HepG2 (cell line): Measurements from ENCODE around the gene YPEL3. TPM values are rescaled to one million over a fixed set of nuclear protein-coding genes. Genes with fewer than 3 reads are reported as not detected.

ENCODE experiments used
- BRCA1 ChIP-seq: sonication (generic); formaldehyde crosslinking; IDR thresholded peaks from 2 replicates; pipeline ENCODE4 v1.4.0; 2020; ENCODE audit warnings: missing genetic modification reagents
- CHD4 ChIP-seq: fragments of 200-600 bp; sonication (generic); IDR thresholded peaks from 2 replicates; pipeline ENCODE4 v1.7.0; 2017; ENCODE audit warnings: mild to moderate bottlenecking, low read length, borderline replicate concordance
- CSRNP2 ChIP-seq: sonication (generic); formaldehyde crosslinking; conservative IDR thresholded peaks from 2 replicates; pipeline ENCODE4 v1.8.0; 2022; ENCODE audit warnings: low read depth, missing genetic modification reagents
- ETV6 ChIP-seq: sonication (generic); formaldehyde crosslinking; conservative IDR thresholded peaks from 2 replicates; pipeline ENCODE4 v1.4.0; 2020; ENCODE audit warnings: missing genetic modification reagents
- FUBP1 ChIP-seq: sonication (generic); formaldehyde crosslinking; IDR thresholded peaks from 2 replicates; pipeline ENCODE4 v1.5.1; 2020; ENCODE audit warnings: missing genetic modification reagents, mild to moderate bottlenecking, borderline replicate concordance
- GLI4 ChIP-seq: sonication (generic); formaldehyde crosslinking; IDR thresholded peaks from 2 replicates; pipeline ENCODE4 v1.5.1; 2020; ENCODE audit warnings: missing genetic modification reagents, mild to moderate bottlenecking, moderate library complexity, borderline replicate concordance
- JARID2 ChIP-seq: sonication (generic); formaldehyde crosslinking; IDR thresholded peaks from 2 replicates; pipeline ENCODE4 v1.8.1; 2023; ENCODE audit warnings: missing genetic modification reagents, inconsistent platforms; ENCODE audit not compliant: insufficient replicate concordance
- NAIF1 ChIP-seq: sonication (generic); formaldehyde crosslinking; IDR thresholded peaks from 2 replicates; pipeline ENCODE4 v1.5.0; 2020; ENCODE audit warnings: mild to moderate bottlenecking, missing genetic modification reagents, borderline replicate concordance
- NCOA2 ChIP-seq: sonication (generic); formaldehyde crosslinking; IDR thresholded peaks from 2 replicates; pipeline ENCODE4 v1.8.0; 2022; ENCODE audit warnings: inconsistent platforms
- NR1H2 ChIP-seq: sonication (generic); formaldehyde crosslinking; IDR thresholded peaks from 2 replicates; pipeline ENCODE4 v1.8.1; 2022; ENCODE audit warnings: low read depth, missing genetic modification reagents, borderline replicate concordance
- PAWR ChIP-seq: sonication (generic); formaldehyde crosslinking; IDR thresholded peaks from 2 replicates; pipeline ENCODE4 v1.4.0; 2020; ENCODE audit warnings: missing genetic modification reagents, mild to moderate bottlenecking, borderline replicate concordance
- PCBP1 ChIP-seq: fragments of 200-400 bp; formaldehyde crosslinking; IDR thresholded peaks from 2 replicates; pipeline ENCODE4 v1.6.1; 2017; ENCODE audit warnings: mild to moderate bottlenecking, low read depth, low read length, borderline replicate concordance
- RARG ChIP-seq: sonication (generic); formaldehyde crosslinking; IDR thresholded peaks from 2 replicates; pipeline ENCODE4 v1.4.0; 2020; ENCODE audit warnings: low read depth, mild to moderate bottlenecking, missing genetic modification reagents
- SNAPC5 ChIP-seq: sonication (generic); formaldehyde crosslinking; IDR thresholded peaks from 2 replicates; pipeline ENCODE4 v1.8.1; 2023; ENCODE audit warnings: mild to moderate bottlenecking, missing genetic modification reagents, borderline replicate concordance
- TAF15 ChIP-seq: fragments of 200-400 bp; formaldehyde crosslinking; IDR thresholded peaks from one replicate; pipeline ENCODE4 v1.6.1; 2018; ENCODE audit warnings: mild to moderate bottlenecking, low read depth, low read length; ENCODE audit not compliant: poor library complexity, severe bottlenecking
- TCF7 ChIP-seq: sonication (generic); IDR thresholded peaks from 2 replicates; pipeline ENCODE4 v1.6.1; 2016; ENCODE audit warnings: antibody characterized with exemption, low read depth
- TEF ChIP-seq: sonication (generic); formaldehyde crosslinking; IDR thresholded peaks from 2 replicates; pipeline ENCODE4 v1.5.0; 2020; ENCODE audit warnings: missing genetic modification reagents
- TGIF2 ChIP-seq: IDR thresholded peaks from 2 replicates; pipeline ENCODE4 v1.6.1; 2016; ENCODE audit warnings: control low read depth, missing compliant biosample characterization
- XRCC5 ChIP-seq: fragments of 200-400 bp; formaldehyde crosslinking; optimal IDR thresholded peaks from 2 replicates; pipeline ENCODE3; 2017; ENCODE audit warnings: mild to moderate bottlenecking, low read length
- ZBTB1 ChIP-seq: sonication (generic); formaldehyde crosslinking; IDR thresholded peaks from 2 replicates; pipeline ENCODE4 v1.4.0; 2020; ENCODE audit warnings: missing genetic modification reagents, borderline replicate concordance
- ZKSCAN8 ChIP-seq: IDR thresholded peaks from 2 replicates; pipeline ENCODE4 v1.6.1; 2016; ENCODE audit warnings: borderline replicate concordance, missing genetic modification reagents, missing compliant biosample characterization
- ZMYM3 ChIP-seq: sonication (generic); formaldehyde crosslinking; IDR thresholded peaks from 2 replicates; pipeline ENCODE4 v1.5.1; 2020; ENCODE audit warnings: mild to moderate bottlenecking, missing genetic modification reagents
- ZNF180 ChIP-seq: sonication (generic); formaldehyde crosslinking; IDR thresholded peaks from 2 replicates; pipeline ENCODE4 v1.4.0; 2020; ENCODE audit warnings: low read depth, missing genetic modification reagents, borderline replicate concordance
- ZNF382 ChIP-seq: sonication (generic); formaldehyde crosslinking; IDR thresholded peaks from 2 replicates; pipeline ENCODE4 v1.5.0; 2020; ENCODE audit warnings: missing genetic modification reagents, mild to moderate bottlenecking, borderline replicate concordance
- ZNF44 ChIP-seq: sonication (generic); formaldehyde crosslinking; IDR thresholded peaks from 2 replicates; pipeline ENCODE4 v1.5.1; 2020; ENCODE audit warnings: mild to moderate bottlenecking, missing genetic modification reagents
- ZNF619 ChIP-seq: sonication (generic); formaldehyde crosslinking; IDR thresholded peaks from 2 replicates; pipeline ENCODE4 v1.4.0; 2020; ENCODE audit warnings: mild to moderate bottlenecking, missing genetic modification reagents
- ZNF775 ChIP-seq: sonication (generic); formaldehyde crosslinking; IDR thresholded peaks from 2 replicates; pipeline ENCODE4 v1.4.0; 2020; ENCODE audit warnings: missing genetic modification reagents, mild to moderate bottlenecking, moderate library complexity, borderline replicate concordance
- ZSCAN12 ChIP-seq: sonication (generic); formaldehyde crosslinking; IDR thresholded peaks from 2 replicates; pipeline ENCODE4 v1.9.0; 2021; ENCODE audit warnings: mild to moderate bottlenecking, missing genetic modification reagents
- polyA plus RNA-seq, 8 experiments: library from polyadenylated mRNA; depleted of rRNA in 3 of 8; stranded (reverse) in 7 of 8; unstranded in 1 of 8; fragments of >200 nt; fragmentation: Illumina TruSeq in 4 of 8; extraction: Trizol in 4 of 8; gene quantifications; 2 replicates each; pipeline versions ENCODE4 v1.2.1 to v1.2.3, GENCODE V29; 2011 to 2016; ENCODE audit warnings: low read depth in 4 of 8, missing spikeins in 1 of 8, mixed read lengths in 1 of 8; ENCODE audit not compliant: insufficient read depth in 1 of 8
- total RNA-seq, 5 experiments: library from RNA; depleted of rRNA; stranded (reverse); fragments of >200 nt; fragmentation: Illumina TruSeq; extraction: Trizol; gene quantifications; 2 replicates each; pipeline ENCODE4 v1.2.3, GENCODE V29; 2016; ENCODE audit warnings: low read depth in 1 of 5

Gene YPEL3
- total and polyA plus RNA-seq, 2 of the 13 experiments (the other 11 are each of a cell fraction or from before 2014, with no cell fraction given) = 5.4 to 47.0 TPM

- TF ChIP-seq ZMYM3 (CRISPR knock-in tag) (no peak), RARG (peak; percentile 89; the same call in 1 of the 2 replicates), PCBP1 (0 out of 2 replicates have a peak, but pooled peaks have one; percentile 9), CSRNP2 (CRISPR knock-in tag) (0 out of 2 replicates have a peak, but pooled peaks have one; percentile 20), NCOA2 (CRISPR knock-in tag) (no peak), JARID2 (CRISPR knock-in tag) (no peak), CHD4 (no peak), GLI4 (CRISPR knock-in tag) (0 out of 2 replicates have a peak, but pooled peaks have one; percentile 15), NAIF1 (CRISPR knock-in tag) (peak; percentile 8; the same call in 1 of the 2 replicates), ZNF382 (CRISPR knock-in tag) (no peak), XRCC5 (no peak), ZNF775 (CRISPR knock-in tag) (peak; percentile 32; the same call in 1 of the 2 replicates), ZNF44 (CRISPR knock-in tag) (no peak), ZSCAN12 (0 out of 2 replicates have a peak, but pooled peaks have one; percentile 70), NR1H2 (CRISPR knock-in tag) (no peak), ZNF180 (CRISPR knock-in tag) (0 out of 2 replicates have a peak, but pooled peaks have one; percentile 59), ZKSCAN8 (CRISPR knock-in tag) (no peak), PAWR (CRISPR knock-in tag) (no peak), TGIF2 (CRISPR knock-in tag) (no peak), BRCA1 (0 out of 2 replicates have a peak, but pooled peaks have one; percentile 28), SNAPC5 (CRISPR knock-in tag) (no peak), TEF (0 out of 2 replicates have a peak, but pooled peaks have one; percentile 12), ZNF619 (no peak), ZBTB1 (CRISPR knock-in tag) (no peak), ETV6 (CRISPR knock-in tag) (no peak), TAF15 (peak; percentile 68), TCF7 (no peak), FUBP1 (0 out of 2 replicates have a peak, but pooled peaks have one; percentile 24)
Measured at GRCh38 chr16:30064729-30065101, 31.3 kb downstream of the YPEL3 start (continued).
